Fibroblast of pulmonary artery (primary cell): ENCODE measurements around the gene ZNF780A.

ENCODE experiments used
- DNase-seq: peaks from one replicate; pipeline ENCODE4 v3.0.0-alpha.2; 2010; ENCODE audit warnings: low read depth
- H3K4me3 ChIP-seq: replicated peaks from 2 replicates; pipeline ENCODE4 v1.5.1; 2011; ENCODE audit warnings: low read depth, mild to moderate bottlenecking, control low read depth, low read length, moderate library complexity
- TF ChIP-seq, protein P1 (sequence below): IDR thresholded peaks from 2 replicates; pipeline ENCODE4 v1.5.1; 2011; ENCODE audit warnings: mild to moderate bottlenecking, control low read depth, low read length, inconsistent platforms; ENCODE audit errors: missing control alignments

ZNF780A gene

DNA sequence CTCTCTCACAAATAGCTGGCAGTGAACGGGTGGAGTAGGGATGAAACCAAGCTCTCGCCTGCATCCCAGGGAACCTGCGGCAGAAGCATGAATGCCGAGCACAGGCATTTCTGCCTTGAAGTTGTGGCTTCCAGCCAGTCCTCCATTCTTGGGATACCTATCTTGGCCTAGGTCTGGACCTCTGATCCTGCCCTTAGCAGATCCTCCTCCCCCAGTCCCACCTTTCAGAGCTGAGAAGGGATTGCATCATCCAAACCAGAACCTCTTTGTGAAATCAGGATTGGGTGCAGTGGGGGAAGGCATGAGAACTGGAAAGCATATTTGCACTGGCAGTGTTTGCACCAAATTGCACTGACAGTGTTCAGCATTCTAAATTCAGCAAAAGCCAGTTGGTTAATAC is 5.8 kb downstream of the ZNF780A start:
- TF ChIP-seq, protein P1, sequence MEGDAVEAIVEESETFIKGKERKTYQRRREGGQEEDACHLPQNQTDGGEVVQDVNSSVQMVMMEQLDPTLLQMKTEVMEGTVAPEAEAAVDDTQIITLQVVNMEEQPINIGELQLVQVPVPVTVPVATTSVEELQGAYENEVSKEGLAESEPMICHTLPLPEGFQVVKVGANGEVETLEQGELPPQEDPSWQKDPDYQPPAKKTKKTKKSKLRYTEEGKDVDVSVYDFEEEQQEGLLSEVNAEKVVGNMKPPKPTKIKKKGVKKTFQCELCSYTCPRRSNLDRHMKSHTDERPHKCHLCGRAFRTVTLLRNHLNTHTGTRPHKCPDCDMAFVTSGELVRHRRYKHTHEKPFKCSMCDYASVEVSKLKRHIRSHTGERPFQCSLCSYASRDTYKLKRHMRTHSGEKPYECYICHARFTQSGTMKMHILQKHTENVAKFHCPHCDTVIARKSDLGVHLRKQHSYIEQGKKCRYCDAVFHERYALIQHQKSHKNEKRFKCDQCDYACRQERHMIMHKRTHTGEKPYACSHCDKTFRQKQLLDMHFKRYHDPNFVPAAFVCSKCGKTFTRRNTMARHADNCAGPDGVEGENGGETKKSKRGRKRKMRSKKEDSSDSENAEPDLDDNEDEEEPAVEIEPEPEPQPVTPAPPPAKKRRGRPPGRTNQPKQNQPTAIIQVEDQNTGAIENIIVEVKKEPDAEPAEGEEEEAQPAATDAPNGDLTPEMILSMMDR, result no peak
- no peak overlapping the region for H3K4me3 ChIP-seq
- no peak for DNase-seq

DNA sequence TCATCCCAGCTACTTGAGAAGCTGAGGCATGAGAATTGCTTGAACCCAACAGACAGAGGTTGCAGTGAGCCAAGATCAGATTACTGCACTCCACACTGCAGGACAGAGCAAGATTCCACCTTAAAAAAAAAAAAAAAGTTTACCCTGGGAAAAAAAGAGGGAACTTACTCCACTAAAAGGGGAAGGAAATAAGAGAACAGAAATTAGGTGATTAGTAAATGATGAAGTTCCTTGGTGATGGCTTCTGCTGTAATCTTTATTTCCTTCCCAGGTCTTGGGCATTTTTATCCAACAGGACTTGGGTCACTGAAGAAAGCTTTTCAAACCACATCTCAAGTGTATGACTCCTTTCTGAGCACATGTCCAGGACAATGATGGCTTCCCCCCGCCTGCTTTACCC is 9.3 kb downstream of the ZNF780A start:
- DNase-seq, result no peak
- H3K4me3 ChIP-seq, result no peak overlapping the region
- TF ChIP-seq, protein P1, result no peak

DNA sequence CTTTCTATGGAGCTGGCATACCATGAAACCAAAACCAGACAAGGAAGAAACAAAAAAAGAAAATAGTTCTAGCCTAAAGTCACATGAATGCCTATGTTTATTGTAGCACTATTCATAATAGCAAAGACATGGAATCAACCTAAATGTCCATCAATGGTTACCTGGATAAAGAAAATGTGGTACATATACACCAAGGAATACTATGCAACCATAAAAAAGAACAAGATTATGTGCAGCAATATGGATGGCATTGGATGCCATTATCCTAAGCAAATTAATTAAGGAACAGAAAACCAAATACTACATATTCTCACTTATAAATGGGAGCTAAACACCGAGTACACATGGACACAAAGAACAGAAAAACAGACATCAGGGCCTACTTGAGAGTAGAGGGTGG is 10.5 kb downstream of the ZNF780A start:
- TF ChIP-seq, protein P1, result no peak
- no peak for DNase-seq
- H3K4me3 ChIP-seq, result no peak overlapping the region

DNA sequence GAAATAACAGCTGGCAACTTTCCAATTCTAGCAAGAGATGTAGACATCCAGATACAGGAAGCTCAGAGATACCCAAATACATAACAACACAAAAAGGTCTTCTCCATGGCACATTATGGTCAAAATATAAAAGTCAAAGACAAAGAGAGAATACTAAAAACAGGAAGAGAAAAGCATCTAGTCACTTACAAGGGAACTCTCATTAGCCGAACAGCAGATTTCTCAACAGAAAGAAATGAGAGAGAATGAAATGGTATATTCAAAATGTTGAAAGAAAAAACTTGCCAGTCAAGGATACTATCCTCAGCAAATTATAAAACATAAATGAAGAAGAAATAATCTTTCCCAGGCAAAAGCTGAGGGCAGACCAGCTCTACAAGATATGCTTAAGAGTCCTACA is 12.4 kb downstream of the ZNF780A start:
- TF ChIP-seq, protein P1, result no peak
- DNase-seq, result no peak
- no peak overlapping the region for H3K4me3 ChIP-seq

DNA sequence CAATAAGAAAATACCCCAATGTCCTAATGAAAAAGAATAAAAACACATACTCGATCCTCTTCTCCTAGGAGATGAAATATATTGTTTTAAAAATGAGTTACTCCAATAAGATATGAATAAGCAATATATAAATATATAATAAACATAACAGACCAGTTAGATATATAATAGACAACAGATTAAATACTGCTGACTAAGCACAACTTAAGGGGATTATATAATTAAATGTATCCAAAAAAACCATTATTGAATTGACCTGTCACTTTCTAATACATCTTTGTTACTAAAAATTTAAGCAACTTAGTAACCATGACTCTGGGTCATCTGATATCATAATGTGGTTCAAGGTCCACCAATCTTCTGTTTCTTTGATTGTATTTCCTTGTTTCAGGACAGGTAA is 20.7 kb downstream of the ZNF780A start:
- H3K4me3 ChIP-seq, result no peak overlapping the region
- TF ChIP-seq, protein P1, result no peak
- DNase-seq, result no peak

DNA sequence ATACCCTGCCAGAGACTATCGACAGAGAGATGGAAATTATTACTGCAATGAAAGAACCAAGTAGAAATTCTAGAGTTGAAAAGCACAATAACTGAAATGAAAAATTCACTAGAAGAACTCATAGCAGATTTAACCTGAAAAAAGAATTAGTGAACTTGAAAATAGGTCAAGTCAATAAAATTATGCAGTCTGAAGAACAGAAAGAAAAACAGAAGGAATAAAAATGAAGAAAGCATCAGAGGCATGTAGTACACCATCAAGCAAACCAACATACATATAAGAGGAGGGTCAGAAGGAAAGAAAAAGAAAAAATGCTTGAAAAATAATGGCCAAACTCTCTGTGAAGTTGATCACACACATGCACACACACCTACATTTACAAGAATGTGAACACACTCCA is 31.1 kb downstream of the ZNF780A start:
- no peak for DNase-seq
- H3K4me3 ChIP-seq, result no peak overlapping the region
- TF ChIP-seq, protein P1, result no peak

DNA sequence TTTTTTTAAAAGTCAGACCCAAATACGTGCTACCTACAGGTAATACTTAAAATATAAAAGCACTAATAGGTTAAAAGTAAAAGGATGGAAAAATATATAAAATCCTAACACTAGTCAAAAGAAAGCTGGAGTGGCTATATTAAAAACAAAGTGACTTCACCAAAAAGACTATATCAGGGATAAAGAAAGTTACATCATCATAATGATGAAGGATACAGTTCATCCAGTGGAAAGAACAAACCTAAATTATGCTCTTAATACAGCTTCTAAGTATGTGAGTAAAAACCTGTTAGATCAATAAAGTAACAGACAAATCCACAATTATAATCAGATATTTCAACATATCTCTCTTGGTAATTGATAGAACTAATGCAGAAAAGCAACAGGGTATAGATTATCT is 33.6 kb downstream of the ZNF780A start:
- no peak for DNase-seq
- no peak overlapping the region for H3K4me3 ChIP-seq
- TF ChIP-seq, protein P1, result no peak
